ENCODE data around the gene AIP. TPM values are rescaled to one million over a fixed set of nuclear protein-coding genes. Genes with fewer than 3 reads are reported as not detected.
"Not testable (repeated sequence)": the region's sequence is repeated elsewhere in the genome, so short reads cannot be mapped to it uniquely, and the experiment has no call there.

Gene AIP
- total RNA-seq, 4 donors from 2014 or later, result 38.7 to 52.5 (median 47.7) TPM

DNA sequence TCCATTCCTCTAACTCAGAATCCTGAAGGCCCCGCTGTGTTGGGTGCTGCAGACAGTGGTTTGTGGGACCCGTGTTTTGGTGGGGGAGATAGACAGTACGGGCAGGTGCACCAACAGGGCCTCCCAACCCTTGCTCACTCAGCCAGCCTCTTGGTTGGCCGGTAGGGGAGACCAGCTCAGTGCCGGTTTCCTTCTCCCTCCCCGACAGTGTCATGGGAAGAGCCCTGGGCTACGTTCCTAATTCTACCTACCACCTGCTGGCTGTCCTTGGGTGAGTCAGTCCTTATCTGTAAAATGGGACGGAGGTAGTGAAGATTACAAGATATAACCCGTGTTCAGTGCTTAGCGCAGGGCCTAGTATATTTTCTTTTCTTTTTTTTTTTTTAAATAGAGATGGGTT, 19.6 kb upstream of the AIP start:
- intact Hi-C loops (cut with DNase I; ENCODE audit: low total_unique reads), result no loop called here
- H3K4me3 ChIP-seq (ENCODE audit: low read depth, poor library complexity, severe bottlenecking), result no peak overlapping the region
- DNase-seq (ENCODE audit: low spot score in 2 of 2), result no peak
- WGBS, 2 donors, result 71 to 72% methylated on average over 9 to 10 of the region's 10 CpGs
- TF ChIP-seq POLR2A (IDR thresholded peaks at IDR 0.05), result no peak
- TF ChIP-seq, protein P1, sequence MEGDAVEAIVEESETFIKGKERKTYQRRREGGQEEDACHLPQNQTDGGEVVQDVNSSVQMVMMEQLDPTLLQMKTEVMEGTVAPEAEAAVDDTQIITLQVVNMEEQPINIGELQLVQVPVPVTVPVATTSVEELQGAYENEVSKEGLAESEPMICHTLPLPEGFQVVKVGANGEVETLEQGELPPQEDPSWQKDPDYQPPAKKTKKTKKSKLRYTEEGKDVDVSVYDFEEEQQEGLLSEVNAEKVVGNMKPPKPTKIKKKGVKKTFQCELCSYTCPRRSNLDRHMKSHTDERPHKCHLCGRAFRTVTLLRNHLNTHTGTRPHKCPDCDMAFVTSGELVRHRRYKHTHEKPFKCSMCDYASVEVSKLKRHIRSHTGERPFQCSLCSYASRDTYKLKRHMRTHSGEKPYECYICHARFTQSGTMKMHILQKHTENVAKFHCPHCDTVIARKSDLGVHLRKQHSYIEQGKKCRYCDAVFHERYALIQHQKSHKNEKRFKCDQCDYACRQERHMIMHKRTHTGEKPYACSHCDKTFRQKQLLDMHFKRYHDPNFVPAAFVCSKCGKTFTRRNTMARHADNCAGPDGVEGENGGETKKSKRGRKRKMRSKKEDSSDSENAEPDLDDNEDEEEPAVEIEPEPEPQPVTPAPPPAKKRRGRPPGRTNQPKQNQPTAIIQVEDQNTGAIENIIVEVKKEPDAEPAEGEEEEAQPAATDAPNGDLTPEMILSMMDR (IDR thresholded peaks at IDR 0.05), result no peak

DNA sequence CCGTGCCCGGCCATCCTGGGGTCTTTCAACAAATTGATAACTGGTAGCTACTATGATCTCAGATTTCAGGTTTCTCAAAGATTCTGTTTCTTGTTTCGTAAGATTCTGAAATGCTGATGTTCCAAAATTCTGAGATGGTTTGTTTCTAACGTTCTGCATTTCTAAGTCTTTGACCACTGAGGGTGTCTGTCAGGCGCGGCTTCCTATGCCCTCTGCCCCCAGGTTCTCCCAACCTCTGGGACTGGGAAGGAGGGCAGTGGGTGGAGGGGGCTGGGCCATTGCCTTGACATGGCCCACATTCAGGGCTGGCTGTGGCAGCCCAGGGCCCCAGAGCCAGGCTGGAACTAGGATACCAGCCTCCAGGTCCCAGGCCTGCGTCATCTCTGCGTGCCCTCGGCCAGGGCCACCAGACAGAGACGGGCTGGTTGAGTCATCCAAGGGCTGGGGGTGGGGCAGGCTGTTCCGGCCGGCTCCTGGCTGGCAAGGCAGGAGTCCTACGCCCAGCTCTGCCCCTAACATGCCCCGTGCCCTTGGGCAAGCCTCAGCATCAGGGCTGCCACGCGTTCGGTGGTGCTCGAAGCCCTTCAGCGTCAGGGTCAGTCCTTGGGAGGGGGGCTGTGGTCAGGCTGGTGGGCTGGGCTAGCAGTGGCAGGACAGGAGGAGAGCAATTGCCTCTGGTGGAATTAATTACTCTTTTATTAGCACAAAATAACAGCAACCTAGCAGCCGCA, 19.0 kb upstream of the AIP start:
- WGBS, 2 donors, result 45 to 68% methylated on average over 14 to 20 of the region's 20 CpGs
- intact Hi-C loops (cut with DNase I; ENCODE audit: low total_unique reads), result no loop called here
- TF ChIP-seq, protein P1 (IDR thresholded peaks at IDR 0.05), result no peak
- no peak for TF ChIP-seq POLR2A (IDR thresholded peaks at IDR 0.05)
- H3K4me3 ChIP-seq (ENCODE audit: low read depth, poor library complexity, severe bottlenecking), result no peak overlapping the region
- peak; percentile 80 to 96 for DNase-seq (ENCODE audit: low spot score in 2 of 2)

DNA sequence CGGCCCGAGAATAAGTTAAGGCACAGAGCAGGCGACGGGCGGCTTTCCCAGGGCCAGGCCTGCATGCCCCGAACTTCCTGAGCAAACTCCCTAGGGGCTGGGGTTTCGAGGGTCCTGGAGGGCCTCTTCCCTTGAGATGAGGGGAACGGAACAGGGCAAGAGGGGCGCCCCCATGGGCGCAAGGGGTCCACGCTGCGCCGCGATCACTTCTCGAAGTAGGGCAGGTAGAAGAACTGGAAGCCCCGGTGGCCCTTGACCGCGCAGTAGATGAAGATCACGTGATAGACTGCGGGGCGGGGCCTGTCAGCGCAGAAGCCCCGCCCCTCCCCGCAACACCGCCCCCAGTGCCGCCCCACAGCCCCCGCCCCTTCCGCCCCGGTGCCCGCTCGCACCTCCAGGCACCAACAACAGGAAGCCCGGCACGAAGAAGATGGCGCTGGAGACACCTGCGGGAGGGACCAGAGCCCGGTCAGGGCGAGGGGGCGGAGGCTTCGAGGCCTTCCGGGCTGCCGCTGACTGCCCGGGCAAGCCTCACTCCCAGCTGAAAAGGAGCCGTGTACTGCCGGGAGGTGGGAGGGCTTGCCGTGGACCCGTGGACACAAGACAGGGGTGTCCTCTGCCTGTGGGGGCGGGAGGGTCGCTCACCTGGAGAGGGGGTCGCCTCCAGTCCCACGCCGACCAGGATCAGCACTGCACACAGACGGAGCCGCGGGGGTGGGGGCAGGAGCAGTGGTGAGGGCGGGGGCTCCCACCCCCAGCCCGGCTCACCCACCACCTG, 18.2 kb upstream of the AIP start:
- intact Hi-C loops (cut with DNase I; ENCODE audit: low total_unique reads), result no loop called here
- peak; percentile 84 to 97 for DNase-seq (ENCODE audit: low spot score in 2 of 2)
- TF ChIP-seq, protein P1 (IDR thresholded peaks at IDR 0.05), result no peak
- no peak for TF ChIP-seq POLR2A (IDR thresholded peaks at IDR 0.05)
- peak overlapping the region; percentile 8 for H3K4me3 ChIP-seq (ENCODE audit: low read depth, poor library complexity, severe bottlenecking)
- WGBS, 2 donors, result 22 to 24% methylated on average over 21 to 50 of the region's 56 CpGs

DNA sequence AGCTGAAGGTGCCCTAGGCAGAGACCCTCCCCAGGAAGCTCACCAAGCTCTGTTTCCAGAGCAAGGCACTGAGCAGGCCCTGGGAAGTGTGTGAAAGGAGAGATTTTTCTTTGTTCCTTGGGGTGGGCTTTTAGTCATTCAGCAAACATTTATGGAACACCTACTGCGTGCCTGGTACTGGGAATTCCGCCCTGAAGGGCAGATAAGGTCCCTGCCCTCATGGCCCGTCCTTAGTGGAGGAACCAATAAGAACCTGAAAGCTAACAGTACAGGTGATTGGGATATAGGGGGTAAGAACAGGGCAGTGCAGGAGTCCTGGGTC, 17.7 kb upstream of the AIP start:
- intact Hi-C loops (cut with DNase I; ENCODE audit: low total_unique reads), result no loop called here
- WGBS, 2 donors, result 41 to 43% methylated on average over 3 of the region's 3 CpGs
- TF ChIP-seq, protein P1 (IDR thresholded peaks at IDR 0.05), result no peak
- no peak for TF ChIP-seq POLR2A (IDR thresholded peaks at IDR 0.05)
- no peak overlapping the region for H3K4me3 ChIP-seq (ENCODE audit: low read depth, poor library complexity, severe bottlenecking)
- no peak for DNase-seq (ENCODE audit: low spot score in 2 of 2)

DNA sequence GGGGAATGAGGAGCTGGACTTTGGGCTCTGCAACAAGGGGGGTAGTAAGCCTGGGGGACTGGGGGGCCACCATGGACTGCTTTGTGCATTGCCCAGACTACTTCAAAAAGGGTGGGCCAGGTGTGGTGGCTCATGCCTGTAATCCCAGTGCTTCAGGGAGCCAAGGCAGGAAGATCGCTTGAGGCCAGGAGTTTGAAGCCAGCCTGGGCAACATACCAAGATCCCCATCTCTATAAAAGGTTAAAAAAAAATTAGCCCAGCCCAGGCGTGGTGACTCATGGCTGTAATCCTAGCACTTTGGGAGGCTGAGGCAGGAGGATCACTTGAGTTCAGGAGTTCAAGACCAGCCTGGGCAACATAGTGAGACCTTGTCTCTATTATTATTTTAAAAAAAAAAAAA, 17.3 kb upstream of the AIP start:
- not testable (repeated sequence) for DNase-seq (ENCODE audit: low spot score in 2 of 2)

DNA sequence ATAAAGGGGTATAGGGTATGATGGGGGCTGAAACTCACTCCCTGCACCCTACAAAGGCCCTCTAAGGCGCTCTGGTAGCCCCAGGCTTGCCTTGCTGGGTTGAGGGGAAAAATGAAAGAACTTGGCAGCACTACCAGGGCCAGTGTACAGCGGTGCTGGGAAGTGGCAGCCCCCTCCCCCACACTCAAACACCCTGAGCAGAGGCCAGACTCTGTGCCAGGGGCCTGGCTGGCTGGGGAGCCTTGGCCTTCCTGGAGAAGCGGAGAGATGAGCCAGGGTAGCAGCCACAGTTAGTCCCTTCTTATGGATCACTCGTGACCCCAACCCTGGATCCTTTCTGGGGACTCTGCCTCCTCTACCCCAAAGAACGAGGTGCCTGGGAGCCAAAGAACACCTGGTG, 16.5 kb upstream of the AIP start:
- DNase-seq (ENCODE audit: low spot score in 2 of 2), result no peak
- no peak overlapping the region for H3K4me3 ChIP-seq (ENCODE audit: low read depth, poor library complexity, severe bottlenecking)
- TF ChIP-seq POLR2A (IDR thresholded peaks at IDR 0.05), result no peak
- TF ChIP-seq, protein P1 (IDR thresholded peaks at IDR 0.05), result no peak
- 76 to 79% methylated on average over 4 to 5 of the region's 5 CpGs for WGBS, 2 donors
- intact Hi-C loops (cut with DNase I; ENCODE audit: low total_unique reads), result no loop called here

More for the DNA sequence above, 17.3 kb upstream of the AIP start:
- H3K4me3 ChIP-seq (ENCODE audit: low read depth, poor library complexity, severe bottlenecking); intact Hi-C loops (cut with DNase I; ENCODE audit: low total_unique reads): not testable (repeated sequence)
- 38 to 40% methylated on average over 2 of the region's 2 CpGs for WGBS, 2 donors
